ENCODE results near the gene EFCAB10. TPM values are rescaled to one million over a fixed set of nuclear protein-coding genes. Genes with fewer than 3 reads are reported as not detected.
"Not testable (repeated sequence)": the region's sequence is repeated elsewhere in the genome, so short reads cannot be mapped to it uniquely, and the experiment has no call there.

EFCAB10 gene
- total RNA-seq, 1 donor from 2014 or later, result not detected

DNA sequence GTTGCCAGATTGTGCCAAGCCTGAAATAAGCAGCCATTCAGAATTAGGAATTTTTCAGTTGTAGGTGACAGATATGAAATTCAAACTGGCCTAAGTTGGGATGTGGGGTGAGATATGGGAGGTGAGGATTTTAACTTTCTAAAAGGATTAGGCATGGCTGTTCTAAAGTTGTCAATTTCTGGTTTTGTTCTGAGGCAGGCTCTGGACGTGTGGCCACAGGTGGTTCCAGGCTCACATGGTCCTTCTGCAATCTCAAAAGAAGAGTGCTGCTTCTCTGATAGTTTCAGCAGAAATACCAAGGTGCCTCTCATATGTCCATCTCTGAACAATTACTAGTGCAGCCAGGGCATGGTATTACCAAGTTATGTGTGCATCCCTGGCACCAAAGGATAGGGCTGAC lies 21.4 kb downstream of the EFCAB10 start:
- DNase-seq (ENCODE audit: low spot score), result no peak
- intact Hi-C loops (cut with DNase I), result no loop called here
- ATAC-seq, result no peak

DNA sequence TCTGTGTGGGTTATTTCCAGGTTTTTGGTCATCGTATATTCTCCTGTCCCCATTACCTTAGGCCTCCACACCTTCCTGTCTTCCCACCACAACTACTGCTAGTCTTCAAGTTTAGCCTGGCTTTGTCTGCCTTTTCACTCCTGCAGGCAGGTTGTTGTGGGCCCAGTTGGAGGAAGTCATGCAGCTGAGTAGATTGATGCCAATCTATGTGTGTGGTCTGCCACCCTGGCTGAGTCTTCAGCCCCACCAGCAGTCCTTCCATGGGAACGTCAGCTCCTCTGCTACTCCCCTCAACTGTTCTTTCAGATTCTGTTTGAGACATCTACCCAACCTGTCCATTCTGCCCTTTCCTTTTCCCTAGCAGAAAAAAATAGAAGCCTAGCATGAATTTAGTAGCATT lies 43.0 kb downstream of the EFCAB10 start:
- ATAC-seq, result no peak
- intact Hi-C loops (cut with DNase I), result no loop called here
- DNase-seq (ENCODE audit: low spot score), result no peak

DNA sequence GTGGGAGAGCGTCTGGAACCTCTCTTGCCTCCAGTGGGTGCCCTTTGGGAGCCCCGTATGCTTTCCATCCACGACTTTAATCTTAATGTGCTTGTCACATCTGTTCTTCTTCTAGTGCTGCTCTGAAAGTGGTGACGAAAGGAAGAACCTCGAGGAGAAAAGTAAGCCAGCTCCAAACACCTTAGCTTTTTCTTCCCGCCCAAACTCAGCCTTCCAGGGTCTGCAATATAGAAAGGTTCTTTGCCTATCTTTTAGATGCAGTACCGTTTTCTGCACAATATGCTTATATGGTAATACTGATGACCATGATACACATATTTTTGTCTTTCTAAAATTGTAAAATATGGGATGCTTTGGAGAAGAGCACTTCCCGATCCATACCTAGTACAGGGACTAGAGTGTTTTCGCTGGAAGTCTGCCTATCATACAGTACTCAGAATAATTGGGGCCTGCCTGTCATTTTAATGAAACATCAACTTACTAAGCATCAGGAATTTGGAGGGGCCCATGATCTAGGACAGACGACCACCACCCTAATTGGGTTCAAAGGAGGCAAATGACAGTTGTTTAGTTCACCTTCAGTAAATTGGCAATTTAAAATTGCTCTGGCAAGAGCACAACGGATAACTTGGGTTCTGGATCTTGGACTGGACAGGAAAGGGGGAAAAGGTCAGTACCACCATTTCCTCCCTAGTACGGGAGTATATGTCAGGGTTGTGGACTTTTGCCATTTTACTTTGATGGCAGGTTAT lies 48.4 kb downstream of the EFCAB10 start:
- no peak for ATAC-seq
- intact Hi-C loops (cut with DNase I), result no loop called here
- DNase-seq (ENCODE audit: low spot score), result no peak

DNA sequence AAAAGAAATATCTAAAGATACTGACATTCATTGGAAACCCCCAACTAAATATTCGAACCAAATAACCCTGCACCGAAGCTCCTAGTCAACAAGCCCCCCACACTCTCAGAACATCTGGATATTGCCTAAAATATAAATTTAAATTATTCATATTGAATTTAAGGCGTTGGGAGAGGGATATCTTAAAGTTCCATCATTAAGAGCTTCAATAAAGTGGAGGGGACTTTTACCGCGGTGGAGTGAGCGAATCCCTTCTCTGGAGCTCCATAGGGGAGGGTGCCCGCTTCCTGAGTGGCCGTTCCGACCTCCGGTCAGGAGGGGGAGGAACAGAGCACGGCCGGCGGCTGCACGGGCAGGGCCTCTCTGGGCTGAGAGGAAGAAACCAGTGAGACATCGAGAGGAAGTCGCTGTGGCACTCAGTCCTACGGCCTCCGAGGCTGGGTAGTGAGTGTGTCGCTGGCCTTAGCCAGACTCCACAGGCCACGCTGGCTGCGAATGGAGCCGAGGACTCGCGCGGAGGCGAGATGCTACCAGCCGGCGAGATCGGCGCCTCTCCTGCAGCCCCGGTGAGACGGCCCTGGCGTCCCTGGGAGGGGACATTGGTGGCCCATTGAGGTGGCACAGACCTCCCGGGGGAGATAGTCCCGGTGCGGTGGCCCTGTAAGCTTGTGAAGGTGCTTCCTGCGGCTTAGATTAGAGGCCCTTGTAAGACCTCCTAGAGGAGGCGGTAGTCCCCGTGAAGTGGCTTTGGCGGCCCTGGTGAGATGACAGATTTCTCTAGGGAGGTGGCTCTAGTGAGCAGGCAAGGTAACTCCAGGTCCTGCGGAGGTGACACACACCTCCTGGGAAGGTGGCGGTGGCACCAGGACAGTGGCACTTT lies 49.3 kb downstream of the EFCAB10 start, which contains the start of gene RINT1:
Gene RINT1 (plus strand): TSS at position 410 of the 880 bp plus-strand sequence. CDS start 115 bp downstream, at position 525.
- ATAC-seq, result peak; percentile 100
- intact Hi-C loops (cut with DNase I), result no loop called here

DNA sequence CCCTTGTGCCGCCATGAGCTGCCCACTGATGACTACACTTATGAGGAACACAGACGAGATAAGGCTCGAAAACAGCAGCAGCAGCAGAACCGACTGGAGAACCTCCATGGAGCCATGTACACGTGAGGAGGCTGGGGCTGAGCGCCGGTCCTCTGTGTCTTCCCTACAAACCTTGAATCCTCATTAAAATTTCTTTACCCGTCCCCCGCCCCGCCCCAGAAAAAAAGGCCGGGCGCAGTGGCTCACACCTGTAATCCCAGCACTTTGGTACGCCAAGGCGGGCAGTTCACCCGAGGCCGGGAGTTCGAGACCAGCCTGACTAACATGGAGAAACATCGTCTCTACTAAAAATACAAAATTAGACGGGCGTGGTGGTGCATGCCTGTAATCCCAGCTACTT lies 50.7 kb downstream of the EFCAB10 start:
- intact Hi-C loops (cut with DNase I), result no loop called here

More for the DNA sequence above, 49.3 kb downstream of the EFCAB10 start, which contains the start of gene RINT1:
- DNase-seq (ENCODE audit: low spot score), result peak; percentile 92

DNA sequence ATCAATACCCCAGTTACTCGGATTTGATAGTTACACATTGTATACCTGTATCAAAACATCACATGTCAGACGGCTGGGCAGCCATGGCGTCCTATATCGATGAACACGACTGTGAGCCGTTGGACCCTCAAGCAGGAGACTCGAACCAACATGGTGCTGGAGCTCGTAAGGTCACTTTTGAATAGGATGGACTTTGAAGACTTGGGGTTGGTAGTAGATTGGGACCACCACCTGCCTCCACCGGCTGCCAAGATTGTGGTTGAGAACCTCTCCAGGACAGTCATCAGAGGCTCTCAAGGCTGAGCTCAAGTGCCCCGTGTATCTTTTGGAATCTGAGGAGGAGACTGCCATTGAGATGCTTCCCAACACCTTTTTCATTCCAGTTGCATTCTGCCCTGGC lies 51.2 kb downstream of the EFCAB10 start:
- ATAC-seq (no peak), DNase-seq (ENCODE audit: low spot score) (no peak)
- intact Hi-C loops (cut with DNase I), result no loop called here

More for the DNA sequence above, 50.7 kb downstream of the EFCAB10 start:
- no peak for DNase-seq (ENCODE audit: low spot score)
- ATAC-seq, result no peak

DNA sequence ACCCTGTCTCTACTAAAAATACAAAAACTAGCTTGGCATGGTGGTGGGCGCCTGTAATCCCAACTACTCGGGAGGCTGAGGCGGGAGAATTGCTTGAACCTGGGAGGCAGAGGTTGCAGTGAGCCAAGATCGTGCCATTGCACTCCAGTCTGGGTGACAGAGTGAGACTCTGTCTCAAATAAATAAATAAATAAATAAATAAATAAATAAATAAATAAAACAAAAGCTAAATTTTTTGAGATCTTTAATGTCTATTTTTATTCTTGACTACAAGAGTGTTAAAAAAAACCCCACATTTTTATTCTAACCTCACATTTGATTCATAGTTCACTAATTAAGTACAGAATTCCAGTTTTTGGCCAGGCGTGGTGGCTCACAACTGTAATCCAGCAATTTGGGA lies 53.6 kb downstream of the EFCAB10 start:
- ATAC-seq; intact Hi-C loops (cut with DNase I); DNase-seq (ENCODE audit: low spot score): not testable (repeated sequence)

DNA sequence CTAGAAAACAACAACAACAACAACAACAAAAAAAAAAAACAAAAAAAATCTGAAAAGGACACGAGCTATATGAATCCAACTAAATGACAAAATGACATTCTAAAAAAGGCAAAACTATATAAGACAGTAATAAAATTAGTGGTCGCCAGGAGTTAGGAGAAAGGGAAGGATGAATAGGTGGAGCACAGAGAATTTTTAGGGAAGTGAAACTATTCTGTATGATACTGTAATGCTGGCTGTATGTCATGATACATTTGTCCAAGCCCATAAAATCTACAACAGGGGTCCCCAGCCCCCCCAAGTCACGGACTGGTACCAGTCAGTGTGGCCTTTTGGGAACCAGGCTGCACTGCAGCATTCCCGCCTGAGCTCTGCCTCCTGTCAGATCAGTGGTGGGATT lies 56.5 kb downstream of the EFCAB10 start:
- intact Hi-C loops (cut with DNase I), result no loop called here
- ATAC-seq (no peak), DNase-seq (ENCODE audit: low spot score) (no peak)

DNA sequence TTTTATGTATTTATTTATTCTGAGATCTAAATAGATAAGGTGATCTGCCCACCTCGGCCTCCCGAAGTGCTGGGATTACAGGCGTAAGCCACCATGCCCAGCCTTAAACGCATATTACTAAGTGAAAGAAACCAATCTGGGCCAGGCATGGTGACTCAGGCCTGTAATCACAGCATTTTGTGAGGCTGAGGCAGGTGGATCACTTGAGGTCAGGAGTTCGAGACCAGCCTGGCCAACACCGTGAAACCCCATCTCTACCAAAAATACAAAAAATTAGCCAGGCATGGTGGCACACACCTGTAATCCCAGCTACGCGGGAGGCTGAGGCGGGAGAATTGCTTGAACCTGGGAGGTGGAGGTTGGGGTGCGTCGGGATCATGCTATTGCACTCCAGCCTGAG lies 56.9 kb downstream of the EFCAB10 start:
- ATAC-seq; DNase-seq (ENCODE audit: low spot score); intact Hi-C loops (cut with DNase I): not testable (repeated sequence)

DNA sequence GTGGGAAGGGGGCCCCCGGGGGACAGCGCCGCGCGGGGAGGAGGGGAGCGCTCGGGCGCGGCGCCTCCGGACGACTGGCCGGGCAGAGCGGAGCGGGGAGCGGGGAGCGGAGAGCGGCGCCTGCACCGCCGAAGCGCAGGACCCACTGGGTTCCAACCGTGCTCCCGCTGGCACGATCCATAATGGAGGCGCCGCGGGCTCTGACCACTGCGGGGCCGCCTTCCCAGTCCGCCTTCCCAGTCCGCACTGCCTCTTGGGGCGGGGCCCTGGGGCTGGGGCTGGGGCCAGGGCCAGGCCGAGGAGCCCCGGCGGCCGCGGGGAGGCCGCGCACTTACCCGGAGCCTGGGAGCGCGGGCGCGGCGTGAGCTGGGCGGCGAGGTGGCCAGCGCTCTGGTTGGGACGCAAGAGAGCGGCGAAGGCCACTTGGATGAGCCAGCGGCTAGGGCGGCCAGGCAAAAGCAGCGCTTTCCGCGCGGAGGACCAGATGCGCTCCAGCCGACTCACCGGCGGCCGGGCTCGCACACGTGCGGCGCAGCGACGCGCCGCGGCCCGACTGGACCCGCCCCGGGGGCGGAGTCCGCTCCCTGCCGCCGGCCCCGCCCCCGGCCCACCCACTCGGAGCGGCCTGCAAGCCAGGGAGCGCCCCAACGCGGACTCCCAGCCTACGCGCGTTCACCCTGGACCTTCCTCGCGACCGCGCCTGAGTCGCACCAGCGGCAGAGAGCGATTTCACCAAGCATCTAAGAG lies 59.4 kb downstream of the EFCAB10 start, which contains the start of gene PUS7:
Gene PUS7 (minus strand): TSS at position 555 of the 747 bp plus-strand sequence. CDS start 13,759 bp downstream, outside the sequence.
- intact Hi-C loops (cut with DNase I), result no loop called here
- DNase-seq (ENCODE audit: low spot score) (peak; percentile 91), ATAC-seq (peak; percentile 96)

DNA sequence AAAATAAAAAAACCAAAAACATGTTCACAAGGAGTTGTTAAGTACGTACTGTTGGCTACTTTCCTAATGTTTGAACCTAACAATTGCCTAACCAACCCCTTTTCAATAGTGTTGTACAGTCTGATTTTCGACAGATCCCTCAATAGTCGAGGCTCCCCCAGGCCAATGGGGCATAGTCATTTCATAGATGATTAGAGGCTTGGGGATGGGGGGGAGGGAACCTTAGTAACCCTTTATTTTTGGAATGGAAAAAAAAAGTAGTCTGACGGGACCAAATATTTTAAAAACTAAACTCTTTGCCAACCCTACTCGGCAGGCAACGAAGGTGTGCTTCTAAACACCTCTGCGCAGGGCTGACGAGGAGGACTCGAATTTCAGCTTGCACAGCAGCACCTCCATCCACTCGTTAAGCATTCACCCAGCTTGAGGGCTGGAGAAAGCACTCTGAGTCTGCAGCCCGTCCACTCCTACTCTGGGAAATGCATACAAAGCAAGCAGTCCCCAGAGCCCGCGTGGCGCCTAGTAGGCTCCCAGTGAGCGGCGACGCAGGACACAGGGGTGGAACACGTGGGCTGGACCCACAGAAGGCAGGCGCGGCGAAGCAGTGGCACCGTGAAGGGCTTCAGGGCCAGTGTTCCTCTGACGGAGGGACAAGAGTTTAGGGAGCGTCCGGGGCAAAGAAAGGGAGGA lies 60.1 kb downstream of the EFCAB10 start:
- DNase-seq (ENCODE audit: low spot score) (peak; percentile 80), ATAC-seq (peak; percentile 44)
- intact Hi-C loops (cut with DNase I), result no loop called here

DNA sequence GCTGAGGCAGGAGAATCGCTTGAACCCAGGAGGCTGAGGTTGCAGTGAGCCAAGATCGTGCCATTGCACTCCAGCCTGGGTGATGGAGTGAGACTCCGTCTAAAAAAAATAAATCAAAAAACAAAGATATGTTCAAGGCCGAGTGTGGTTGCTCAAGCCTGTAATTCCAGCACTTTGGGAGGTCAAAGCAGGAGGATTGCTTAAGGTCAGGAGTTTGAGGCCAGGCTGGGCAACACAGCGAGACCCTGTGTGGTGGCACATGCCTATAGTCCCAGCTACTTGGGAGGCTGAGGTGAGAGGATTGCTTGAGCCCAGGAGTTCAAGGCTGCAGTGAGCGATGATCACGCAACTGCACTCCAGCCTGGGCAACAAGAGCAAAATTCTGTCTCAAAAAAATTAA lies 60.7 kb downstream of the EFCAB10 start:
- DNase-seq (ENCODE audit: low spot score); ATAC-seq; intact Hi-C loops (cut with DNase I): not testable (repeated sequence)

DNA sequence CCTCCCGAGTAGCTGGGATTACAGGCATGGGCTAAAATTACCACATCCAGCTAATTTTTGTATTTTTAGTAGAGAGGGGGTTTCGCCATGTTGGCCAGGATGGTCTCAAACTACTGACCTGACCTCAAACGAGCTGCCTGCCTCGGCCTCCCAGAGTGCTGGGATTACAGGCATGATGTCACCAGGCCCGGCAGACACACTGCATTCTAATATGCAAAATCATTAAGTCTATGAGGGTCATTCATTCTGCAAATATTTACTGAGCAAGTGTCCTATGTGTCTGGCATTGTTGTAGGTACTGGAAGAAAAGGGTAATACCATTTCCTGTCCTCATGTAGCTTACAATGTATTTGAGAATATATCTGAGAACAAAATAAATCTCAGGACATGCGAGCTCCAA lies 61.9 kb downstream of the EFCAB10 start:
- intact Hi-C loops (cut with DNase I), result no loop called here
- ATAC-seq (no peak), DNase-seq (ENCODE audit: low spot score) (no peak)

DNA sequence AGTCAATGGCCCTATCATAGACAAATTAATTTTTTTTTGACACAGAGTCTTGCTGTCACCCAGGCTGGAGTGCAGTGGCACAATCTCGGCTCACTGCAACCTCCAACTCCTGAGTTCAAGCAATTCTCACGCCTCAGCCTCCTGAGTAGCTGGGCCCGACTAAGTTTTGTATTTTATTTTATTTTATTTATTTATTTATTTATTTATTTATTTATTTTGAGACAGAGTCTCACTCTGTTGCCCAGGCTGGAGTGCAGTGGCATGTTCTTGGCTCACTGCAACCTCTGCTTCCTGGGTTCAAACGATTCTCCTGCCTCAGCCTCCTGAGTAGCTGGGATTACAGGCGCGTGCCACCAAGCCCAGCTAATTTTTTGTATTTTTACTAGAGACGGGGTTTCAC lies 65.7 kb downstream of the EFCAB10 start:
- not testable (repeated sequence) for DNase-seq (ENCODE audit: low spot score)

More for the DNA sequence above, 65.7 kb downstream of the EFCAB10 start:
- intact Hi-C loops (cut with DNase I); ATAC-seq: not testable (repeated sequence)

Other genes with a start within 250 kb of the EFCAB10 start
- gene SRPK2, start 192.6 kb downstream of the EFCAB10 start, total RNA-seq, result 72.8 TPM
- gene PUS7, start 59.2 kb downstream of the EFCAB10 start, total RNA-seq, result 14.4 TPM
- gene RINT1, start 49.3 kb downstream of the EFCAB10 start, total RNA-seq, result 16.1 TPM

All from sciatic nerve (tissue), 2 donors.